OCI-M2 (cell line): ENCODE data around the gene ARMS2.

Experiments
- DNase-seq: peaks from one replicate; lab custom pipeline; 2025; ENCODE audit not compliant: unreplicated experiment; lab: John Stamatoyannopoulos, UW

Gene ARMS2

GRCh38 chr10:122469848-122470247 lies 15.4 kb downstream of the ARMS2 start:
- DNase-seq, result no peak

- DNase-seq, result no peak
Measured at GRCh38 chr10:122471531-122472177, 17.2 kb downstream of the ARMS2 start.

- no peak for DNase-seq
Measured at GRCh38 chr10:122473116-122473515, 18.7 kb downstream of the ARMS2 start.

- DNase-seq, result no peak
Measured at GRCh38 chr10:122474131-122474818, 19.8 kb downstream of the ARMS2 start.

GRCh38 chr10:122475100-122475499 lies 20.6 kb downstream of the ARMS2 start:
- DNase-seq, result no peak

- no peak for DNase-seq
Measured at GRCh38 chr10:122475591-122476332, 21.3 kb downstream of the ARMS2 start.

- no peak for DNase-seq
Measured at GRCh38 chr10:122476333-122476695, 21.9 kb downstream of the ARMS2 start.

- no peak for DNase-seq
Measured at GRCh38 chr10:122477436-122477835, 23.0 kb downstream of the ARMS2 start.

GRCh38 chr10:122478971-122479370 lies 24.5 kb downstream of the ARMS2 start:
- no peak for DNase-seq

GRCh38 chr10:122480146-122480833 lies 25.8 kb downstream of the ARMS2 start:
- no peak for DNase-seq

GRCh38 chr10:122481296-122482056 lies 27.0 kb downstream of the ARMS2 start:
- DNase-seq, result no peak

GRCh38 chr10:122484276-122485060 lies 30.0 kb downstream of the ARMS2 start:
- no peak for DNase-seq

- no peak for DNase-seq
Measured at GRCh38 chr10:122485670-122486069, 31.2 kb downstream of the ARMS2 start.

GRCh38 chr10:122486406-122487080 lies 32.1 kb downstream of the ARMS2 start:
- no peak for DNase-seq

- DNase-seq, result no peak
Measured at GRCh38 chr10:122487174-122487765, 32.8 kb downstream of the ARMS2 start.

- DNase-seq, result no peak
Measured at GRCh38 chr10:122490268-122490667, 35.8 kb downstream of the ARMS2 start.

GRCh38 chr10:122490786-122491680 lies 36.6 kb downstream of the ARMS2 start:
- DNase-seq, result no peak

- DNase-seq, result no peak
Measured at GRCh38 chr10:122492006-122492405, 37.6 kb downstream of the ARMS2 start.
